Colonic mucosa (tissue), 4 donors: ENCODE measurements around the gene ALAS2. TPM values are rescaled to one million over a fixed set of nuclear protein-coding genes. Genes with fewer than 3 reads are reported as not detected.
"Not testable (repeated sequence)": the region's sequence is repeated elsewhere in the genome, so short reads cannot be mapped to it uniquely, and the experiment has no call there.

Source experiments
- DNase-seq: peaks from one replicate; pipeline ENCODE4 v3.0.0-alpha.2; 2020
- H3K27ac ChIP-seq: fragments of 200-600 bp; one replicate; pipeline ENCODE4 v1.8.0; 2021
- H3K27me3 ChIP-seq: fragments of 200-600 bp; one replicate; pipeline ENCODE4 v1.8.0; 2021
- H3K36me3 ChIP-seq: fragments of 200-600 bp; one replicate; pipeline ENCODE4 v1.8.0; 2021
- H3K4me1 ChIP-seq: fragments of 200-600 bp; one replicate; pipeline ENCODE4 v1.8.0; 2021; ENCODE audit warnings: mild to moderate bottlenecking
- H3K4me3 ChIP-seq: fragments of 200-600 bp; one replicate; pipeline ENCODE4 v1.8.0; 2021
- H3K9ac ChIP-seq, 2 donors: one replicate each; pipeline ENCODE4 v1.7.0; 2013; ENCODE audit warnings: control low read depth in 2 of 2, low read depth in 2 of 2, low read length in 2 of 2
- H3K9me3 ChIP-seq: fragments of 200-600 bp; one replicate; pipeline ENCODE4 v1.8.0; 2021
- intact Hi-C: fragments of 100-400 bp; cut with DNase I; formaldehyde crosslinking; loops from one replicate; pipeline ENCODE4 v1.14.1; 2022
- total RNA-seq, 2 donors: library from RNA; stranded (reverse); fragmentation: NEBNext Ultra II Directional in 1 of 2; extraction: Animal tissue kit (Norgen Biotek cat#: 25700) in 1 of 2; gene quantifications; one replicate each; pipeline ENCODE4 v1.2.1, GENCODE V29; 2021
- TF ChIP-seq, protein P1 (sequence below): fragments of 200-600 bp; IDR thresholded peaks from one replicate; pipeline ENCODE4 v1.8.0; 2022; ENCODE audit warnings: antibody characterized with exemption, mild to moderate bottlenecking
- donor health status: healthy.
- donor health status: DM: no; HTN: no; CAD: no.
- donor health status: DM: no; HTN: no; CAD: no.

The ALAS2 gene
- total RNA-seq, 2 donors from 2014 or later = 0.74 TPM; not detected in 1

GRCh38 chrX:55056820-55057674 lies 26.3 kb upstream of the ALAS2 start:
- H3K27me3 ChIP-seq = no peaks in the 10 kb centered on the region
- H3K27ac ChIP-seq = no peak overlapping the region
- H3K9ac ChIP-seq = no peak overlapping the region
- no peaks in the 10 kb centered on the region for H3K36me3 ChIP-seq
- no peak for DNase-seq
- no peaks in the 10 kb centered on the region for H3K9me3 ChIP-seq
- no peaks in the 10 kb centered on the region for H3K4me1 ChIP-seq
- TF ChIP-seq, protein P1, sequence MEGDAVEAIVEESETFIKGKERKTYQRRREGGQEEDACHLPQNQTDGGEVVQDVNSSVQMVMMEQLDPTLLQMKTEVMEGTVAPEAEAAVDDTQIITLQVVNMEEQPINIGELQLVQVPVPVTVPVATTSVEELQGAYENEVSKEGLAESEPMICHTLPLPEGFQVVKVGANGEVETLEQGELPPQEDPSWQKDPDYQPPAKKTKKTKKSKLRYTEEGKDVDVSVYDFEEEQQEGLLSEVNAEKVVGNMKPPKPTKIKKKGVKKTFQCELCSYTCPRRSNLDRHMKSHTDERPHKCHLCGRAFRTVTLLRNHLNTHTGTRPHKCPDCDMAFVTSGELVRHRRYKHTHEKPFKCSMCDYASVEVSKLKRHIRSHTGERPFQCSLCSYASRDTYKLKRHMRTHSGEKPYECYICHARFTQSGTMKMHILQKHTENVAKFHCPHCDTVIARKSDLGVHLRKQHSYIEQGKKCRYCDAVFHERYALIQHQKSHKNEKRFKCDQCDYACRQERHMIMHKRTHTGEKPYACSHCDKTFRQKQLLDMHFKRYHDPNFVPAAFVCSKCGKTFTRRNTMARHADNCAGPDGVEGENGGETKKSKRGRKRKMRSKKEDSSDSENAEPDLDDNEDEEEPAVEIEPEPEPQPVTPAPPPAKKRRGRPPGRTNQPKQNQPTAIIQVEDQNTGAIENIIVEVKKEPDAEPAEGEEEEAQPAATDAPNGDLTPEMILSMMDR = no peak
- intact Hi-C loops = loop anchor here (5.0 kb wide), 1 partner anchor 165 kb away; no protein-coding TSS in a partner anchor
- no peak overlapping the region for H3K4me3 ChIP-seq

GRCh38 chrX:55050599-55050998 lies 19.8 kb upstream of the ALAS2 start:
- intact Hi-C loops, H3K27me3 ChIP-seq, H3K27ac ChIP-seq: not testable (repeated sequence)

DNA sequence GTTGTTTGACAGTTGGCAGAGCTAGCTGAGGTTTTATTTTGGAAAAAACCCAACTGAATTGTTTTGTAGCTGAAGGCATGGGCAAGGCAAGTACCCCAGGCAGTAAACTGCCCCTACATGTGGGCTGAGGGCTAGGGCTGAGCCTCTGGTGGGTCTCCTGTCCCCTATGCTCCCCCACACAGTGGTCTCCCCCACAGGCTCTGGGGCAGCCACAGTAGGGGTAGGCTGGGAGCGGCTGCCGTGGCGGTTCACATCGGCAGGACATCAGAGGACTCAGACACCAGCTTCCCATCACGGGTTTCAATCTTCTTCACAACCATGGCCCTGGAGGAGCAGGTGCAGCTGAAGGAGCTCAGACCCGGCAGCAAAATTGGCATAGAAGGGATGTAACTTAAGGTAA lies 10.7 kb upstream of the ALAS2 start:
- H3K4me3 ChIP-seq = no peak overlapping the region
- DNase-seq = no peak
- TF ChIP-seq, protein P1 = no peak

More at GRCh38 chrX:55050599-55050998, 19.8 kb upstream of the ALAS2 start:
- not testable (repeated sequence) for H3K4me1 ChIP-seq, DNase-seq, H3K36me3 ChIP-seq, H3K4me3 ChIP-seq, H3K9me3 ChIP-seq, H3K9ac ChIP-seq

GRCh38 chrX:55039471-55039870 lies 8.7 kb upstream of the ALAS2 start:
- TF ChIP-seq, protein P1 = no peak
- Histone ChIP-seq H3K27ac (no peak overlapping the region), H3K36me3 (no peaks in the 10 kb centered on the region), H3K4me3 (no peak overlapping the region), H3K4me1 (no peaks in the 10 kb centered on the region), H3K9ac (no peak overlapping the region), H3K9me3 (no peaks in the 10 kb centered on the region), H3K27me3 (no peaks in the 10 kb centered on the region)
- intact Hi-C loops = no loop called here
- no peak for DNase-seq

More for the DNA sequence above, 10.7 kb upstream of the ALAS2 start:
- Histone ChIP-seq H3K9ac (no peak overlapping the region), H3K27me3 (no peaks in the 10 kb centered on the region), H3K27ac (no peak overlapping the region), H3K36me3 (no peaks in the 10 kb centered on the region), H3K9me3 (no peaks in the 10 kb centered on the region), H3K4me1 (no peaks in the 10 kb centered on the region)
- intact Hi-C loops = no loop called here

DNA sequence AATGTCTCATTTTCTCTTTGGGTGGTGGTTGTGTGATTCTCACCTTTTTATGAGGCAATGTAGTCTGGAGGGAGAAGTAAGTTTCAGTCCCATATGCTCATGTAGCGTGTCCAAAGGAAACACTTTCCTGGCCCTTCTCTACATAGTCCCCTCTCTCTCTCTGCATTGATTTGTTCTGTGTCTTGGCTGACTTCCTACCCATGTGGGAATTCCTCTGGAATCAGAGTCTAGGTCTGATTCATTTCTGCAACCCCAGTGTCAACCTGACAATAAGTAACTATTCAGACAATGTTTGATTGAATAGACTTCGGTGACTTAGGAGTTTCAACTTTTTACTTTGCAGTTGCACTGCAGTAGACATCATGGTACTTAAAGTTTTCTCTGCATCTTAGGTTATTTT lies 2.7 kb upstream of the ALAS2 start:
- H3K9me3 ChIP-seq = no peaks in the 10 kb centered on the region
- no peak overlapping the region for H3K9ac ChIP-seq
- DNase-seq = no peak
- intact Hi-C loops = no loop called here
- H3K27ac ChIP-seq = no peak overlapping the region
- no peak overlapping the region for H3K4me3 ChIP-seq
- no peaks in the 10 kb centered on the region for H3K4me1 ChIP-seq
- H3K36me3 ChIP-seq = no peaks in the 10 kb centered on the region
- TF ChIP-seq, protein P1 = no peak
- H3K27me3 ChIP-seq = no peaks in the 10 kb centered on the region

DNA sequence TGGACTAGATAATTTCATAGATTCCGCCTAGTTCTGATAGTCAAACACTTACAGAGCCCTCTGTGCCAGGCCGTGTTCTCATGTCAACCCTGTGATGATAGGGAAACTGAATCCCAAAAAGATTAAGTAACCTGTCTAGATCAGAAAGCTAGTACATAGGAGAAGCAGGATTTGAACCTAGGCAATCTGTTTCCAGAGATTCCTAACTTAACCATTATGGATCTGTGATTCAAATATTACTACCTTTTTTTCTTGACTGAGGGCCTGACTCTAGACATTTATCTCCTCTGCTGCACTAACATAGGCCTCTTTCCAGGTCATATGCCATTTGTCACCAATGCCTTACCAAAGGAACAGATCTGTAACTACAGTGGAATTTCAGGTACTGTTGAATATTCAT lies 1.5 kb downstream of the ALAS2 start:
- no peak overlapping the region for H3K27ac ChIP-seq
- no peaks in the 10 kb centered on the region for H3K27me3 ChIP-seq
- no peaks in the 10 kb centered on the region for H3K36me3 ChIP-seq
- no peaks in the 10 kb centered on the region for H3K4me1 ChIP-seq
- no peak for DNase-seq
- H3K9me3 ChIP-seq = no peaks in the 10 kb centered on the region
- intact Hi-C loops = no loop called here
- TF ChIP-seq, protein P1 = no peak
- no peak overlapping the region for H3K9ac ChIP-seq
- no peak overlapping the region for H3K4me3 ChIP-seq
